GM12878 (cell line): ENCODE measurements around the gene PIK3R5. TPM values are rescaled to one million over a fixed set of nuclear protein-coding genes. Genes with fewer than 3 reads are reported as not detected.

Experiments
- BRCA1 ChIP-seq: IDR thresholded peaks from 2 replicates; pipeline ENCODE4 v1.6.1; 2011; ENCODE audit warnings: low read depth, low read length, improper control_type of control experiment
- CEBPB ChIP-seq, 2 experiments: fragments of 150-350 bp in 1 of 2; IDR thresholded peaks; 2 replicates each; pipeline ENCODE4 v1.6.1; 2012 to 2014; ENCODE audit warnings: low read depth in 2 of 2, low read length in 2 of 2, borderline replicate concordance in 1 of 2, inconsistent platforms in 1 of 2
- CHD4 ChIP-seq: fragments of 200-600 bp; sonication (generic); IDR thresholded peaks from 2 replicates; pipeline ENCODE4 v1.6.1; 2016; ENCODE audit warnings: mild to moderate bottlenecking
- CREM ChIP-seq: IDR thresholded peaks from 2 replicates; pipeline ENCODE4 v1.6.1; 2014; ENCODE audit warnings: antibody characterized with exemption, low read depth
- EGR1 ChIP-seq, 2 experiments: IDR thresholded peaks; 1 replicate in 1 of 2; 2 replicates in 1 of 2; pipeline ENCODE4 v1.6.1; 2011 to 2012; ENCODE audit warnings: low read depth in 2 of 2, low read length in 2 of 2, borderline replicate concordance in 1 of 2, mild to moderate bottlenecking in 1 of 2, moderate library complexity in 1 of 2
- EZH2 ChIP-seq: IDR thresholded peaks from 2 replicates; pipeline ENCODE4 v1.6.1; 2012; ENCODE audit warnings: low read depth, mild to moderate bottlenecking, control low read depth, inconsistent platforms, low read length, borderline replicate concordance; ENCODE audit not compliant: control insufficient read depth
- FOXK2 ChIP-seq: fragments of 450-650 bp; IDR thresholded peaks from 2 replicates; pipeline ENCODE4 v1.6.1; 2017; ENCODE audit warnings: mild to moderate bottlenecking, moderate library complexity
- GABPA ChIP-seq: IDR thresholded peaks from 2 replicates; pipeline ENCODE4 v1.6.1; 2014; ENCODE audit warnings: antibody characterized with exemption, low read depth, mild to moderate bottlenecking, inconsistent platforms
- IKZF1 ChIP-seq: fragments of 450-650 bp; conservative IDR thresholded peaks from 2 replicates; pipeline ENCODE4 v1.6.1; 2017; ENCODE audit warnings: antibody characterized with exemption, mild to moderate bottlenecking
- JUND ChIP-seq: IDR thresholded peaks from 2 replicates; pipeline ENCODE4 v1.6.1; 2012; ENCODE audit warnings: low read depth, mild to moderate bottlenecking, low read length, improper control_type of control experiment, moderate library complexity
- KLF5 ChIP-seq: fragments of 450-650 bp; IDR thresholded peaks from 2 replicates; pipeline ENCODE4 v1.6.1; 2014; ENCODE audit warnings: mild to moderate bottlenecking; ENCODE audit not compliant: partially characterized antibody
- MEF2A ChIP-seq: IDR thresholded peaks from 2 replicates; pipeline ENCODE4 v1.6.1; 2011; ENCODE audit warnings: low read depth, mild to moderate bottlenecking, low read length, moderate library complexity; ENCODE audit not compliant: insufficient read depth
- MTA3 ChIP-seq: IDR thresholded peaks from 2 replicates; pipeline ENCODE4 v1.6.1; 2012; ENCODE audit warnings: low read length, inconsistent platforms, borderline replicate concordance
- NR2C1 ChIP-seq: fragments of 450-650 bp; IDR thresholded peaks from 2 replicates; pipeline ENCODE4 v1.6.1; 2017; ENCODE audit warnings: antibody characterized with exemption, mild to moderate bottlenecking, moderate library complexity
- NR2C2 ChIP-seq: IDR thresholded peaks from 2 replicates; pipeline ENCODE4 v1.6.1; 2011; ENCODE audit warnings: borderline replicate concordance, low read depth; ENCODE audit not compliant: control insufficient read depth, insufficient read length
- NR2F1 ChIP-seq: fragments of 450-650 bp; conservative IDR thresholded peaks from 2 replicates; pipeline ENCODE4 v1.6.1; 2017; ENCODE audit warnings: mild to moderate bottlenecking
- POU2F2 ChIP-seq: IDR thresholded peaks from 3 replicates; pipeline ENCODE4 v1.6.1; 2011; ENCODE audit warnings: low read depth, mild to moderate bottlenecking, low read length, borderline replicate concordance
- RAD51 ChIP-seq: fragments of 450-650 bp; IDR thresholded peaks from 2 replicates; pipeline ENCODE4 v1.6.1; 2016; ENCODE audit warnings: moderate library complexity, mild to moderate bottlenecking, inconsistent platforms
- RELA ChIP-seq: fragments of 450-650 bp; IDR thresholded peaks from 2 replicates; pipeline ENCODE4 v1.8.0; 2014; ENCODE audit warnings: borderline replicate concordance; ENCODE audit not compliant: partially characterized antibody
- SUZ12 ChIP-seq: fragments of 200-600 bp; sonication (generic); IDR thresholded peaks from one replicate; pipeline ENCODE4 v1.6.1; 2018; ENCODE audit warnings: antibody characterized with exemption, mild to moderate bottlenecking; ENCODE audit not compliant: unreplicated experiment
- TCF3 ChIP-seq: IDR thresholded peaks from 2 replicates; pipeline ENCODE4 v1.6.1; 2012; ENCODE audit warnings: low read depth, mild to moderate bottlenecking, low read length, borderline replicate concordance; ENCODE audit not compliant: insufficient read depth
- YY1 ChIP-seq: IDR thresholded peaks from 2 replicates; pipeline ENCODE4 v1.6.1; 2011; ENCODE audit warnings: low read depth, mild to moderate bottlenecking, low read length
- ZNF384 ChIP-seq: IDR thresholded peaks from 2 replicates; pipeline ENCODE4 v1.6.1; 2012; ENCODE audit warnings: low read depth, mild to moderate bottlenecking, low read length, improper control_type of control experiment, borderline replicate concordance
- polyA plus RNA-seq, 11 experiments: library from polyadenylated mRNA; depleted of rRNA in 4 of 11; unstranded in 6 of 11; stranded (reverse) in 5 of 11; fragments of >200 nt; fragmentation: Nextera tagmentation in 4 of 11; fragmentation: Illumina TruSeq in 1 of 11; extraction: Ambion mirVana in 4 of 11; extraction: Trizol in 1 of 11; gene quantifications; 1 replicate in 1 of 11; 2 replicates in 10 of 11; pipeline versions ENCODE4 v1.2.1 to v1.2.3, GENCODE V29; 2011 to 2016; ENCODE audit warnings: inconsistent platforms in 2 of 11, missing spikeins in 2 of 11, low read depth in 1 of 11
- total RNA-seq, 4 experiments: library from RNA; depleted of rRNA in 3 of 4; stranded (reverse); fragments of >200 nt in 3 of 4; fragmentation: Illumina TruSeq in 1 of 4; extraction: Trizol in 1 of 4; gene quantifications; 2 replicates each; pipeline versions ENCODE4 v1.2.1 to v1.2.3, GENCODE V29; 2013 to 2021
- TF ChIP-seq, protein P1 (sequence below): fragments of 450-650 bp; IDR thresholded peaks from 2 replicates; pipeline ENCODE4 v1.6.1; 2017; ENCODE audit warnings: mild to moderate bottlenecking, moderate library complexity

Gene PIK3R5
- total and polyA plus RNA-seq, 10 of the 15 experiments (the other 5 are each of a cell fraction or from before 2014, with no cell fraction given), result 9.5 to 50.8 (median 35.5) TPM

DNA sequence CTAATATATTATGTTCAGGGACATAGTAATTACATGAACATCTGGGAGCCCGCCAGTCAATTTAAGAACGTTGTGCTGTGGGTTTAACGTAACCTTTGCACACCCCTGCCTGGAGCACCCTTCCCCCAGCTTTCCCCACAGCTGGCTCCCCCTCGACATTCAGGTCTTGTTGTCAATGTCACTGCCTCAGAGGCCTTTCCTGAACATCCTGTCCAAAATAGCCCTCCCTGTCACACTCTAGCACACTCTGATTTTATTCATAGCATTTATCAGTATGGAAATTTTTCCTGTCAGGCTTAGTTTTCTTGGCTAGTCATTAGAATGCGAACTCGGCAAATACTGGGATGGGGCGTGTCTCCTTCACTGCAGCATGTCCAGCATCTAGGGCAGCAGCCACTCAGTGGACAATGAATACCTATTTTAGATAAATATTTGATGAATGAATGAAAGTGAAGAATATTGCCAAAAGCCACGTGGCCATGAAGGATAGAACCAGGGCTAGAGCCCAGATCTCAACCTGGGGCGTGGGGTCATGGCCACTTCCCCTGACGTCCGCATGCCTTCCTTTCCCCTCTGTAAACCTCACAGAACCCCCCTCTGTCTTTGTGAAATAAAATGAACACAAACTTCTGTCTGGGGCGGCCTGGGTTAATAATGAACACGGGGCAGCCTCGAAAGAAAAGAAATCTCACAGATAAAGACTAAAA is 108.5 kb downstream of the PIK3R5 start (continued):
- TF ChIP-seq, protein P1, sequence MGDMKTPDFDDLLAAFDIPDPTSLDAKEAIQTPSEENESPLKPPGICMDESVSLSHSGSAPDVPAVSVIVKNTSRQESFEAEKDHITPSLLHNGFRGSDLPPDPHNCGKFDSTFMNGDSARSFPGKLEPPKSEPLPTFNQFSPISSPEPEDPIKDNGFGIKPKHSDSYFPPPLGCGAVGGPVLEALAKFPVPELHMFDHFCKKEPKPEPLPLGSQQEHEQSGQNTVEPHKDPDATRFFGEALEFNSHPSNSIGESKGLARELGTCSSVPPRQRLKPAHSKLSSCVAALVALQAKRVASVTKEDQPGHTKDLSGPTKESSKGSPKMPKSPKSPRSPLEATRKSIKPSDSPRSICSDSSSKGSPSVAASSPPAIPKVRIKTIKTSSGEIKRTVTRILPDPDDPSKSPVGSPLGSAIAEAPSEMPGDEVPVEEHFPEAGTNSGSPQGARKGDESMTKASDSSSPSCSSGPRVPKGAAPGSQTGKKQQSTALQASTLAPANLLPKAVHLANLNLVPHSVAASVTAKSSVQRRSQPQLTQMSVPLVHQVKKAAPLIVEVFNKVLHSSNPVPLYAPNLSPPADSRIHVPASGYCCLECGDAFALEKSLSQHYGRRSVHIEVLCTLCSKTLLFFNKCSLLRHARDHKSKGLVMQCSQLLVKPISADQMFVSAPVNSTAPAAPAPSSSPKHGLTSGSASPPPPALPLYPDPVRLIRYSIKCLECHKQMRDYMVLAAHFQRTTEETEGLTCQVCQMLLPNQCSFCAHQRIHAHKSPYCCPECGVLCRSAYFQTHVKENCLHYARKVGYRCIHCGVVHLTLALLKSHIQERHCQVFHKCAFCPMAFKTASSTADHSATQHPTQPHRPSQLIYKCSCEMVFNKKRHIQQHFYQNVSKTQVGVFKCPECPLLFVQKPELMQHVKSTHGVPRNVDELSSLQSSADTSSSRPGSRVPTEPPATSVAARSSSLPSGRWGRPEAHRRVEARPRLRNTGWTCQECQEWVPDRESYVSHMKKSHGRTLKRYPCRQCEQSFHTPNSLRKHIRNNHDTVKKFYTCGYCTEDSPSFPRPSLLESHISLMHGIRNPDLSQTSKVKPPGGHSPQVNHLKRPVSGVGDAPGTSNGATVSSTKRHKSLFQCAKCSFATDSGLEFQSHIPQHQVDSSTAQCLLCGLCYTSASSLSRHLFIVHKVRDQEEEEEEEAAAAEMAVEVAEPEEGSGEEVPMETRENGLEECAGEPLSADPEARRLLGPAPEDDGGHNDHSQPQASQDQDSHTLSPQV, result 0 out of 2 replicates have a peak, but pooled peaks have one; percentile 28
- TF ChIP-seq YY1 (no peak), MEF2A (peak; percentile 63; the same call in 1 of the 2 replicates), EZH2 (no peak), RELA (no peak), POU2F2 (no peak), ZNF384 (no peak), TCF3 (peak; percentile 89), NR2C2 (no peak), NR2C1 (no peak), MTA3 (0 out of 2 replicates have a peak, but pooled peaks have one; percentile 19), CREM (peak; percentile 42), RAD51 (peak; percentile 56), EGR1 (IDR thresholded peaks at IDR 0.05; ENCODE audit: borderline replicate concordance in 1 of 2, low read depth in 2 of 2, low read length in 2 of 2) (no peak), IKZF1 (no peak), NR2F1 (peak; percentile 39; the same call in 1 of the 2 replicates), JUND (no peak), CEBPB (IDR thresholded peaks at IDR 0.05; ENCODE audit: borderline replicate concordance in 1 of 2, low read depth in 2 of 2, low read length in 2 of 2) (0 out of 4 replicates have a peak, but pooled peaks of 1 of the 2 experiments have one; percentile 27), BRCA1 (no peak), GABPA (no peak), FOXK2 (no peak), CHD4 (no peak), SUZ12 (no peak), KLF5 (no peak)
